IMR-90 (cell line): Measurements from ENCODE around the gene BACH1. TPM values are rescaled to one million over a fixed set of nuclear protein-coding genes. Genes with fewer than 3 reads are reported as not detected.

Experiments used
- ATAC-seq: fragments of 200-7000 bp; cut with Tn5 transposase; 2 replicates; pipeline ENCODE4 v1.9.1; 2020; ENCODE audit warnings: low read depth, mild to moderate bottlenecking, moderate library complexity
- BruUV-seq: library from RNA; stranded (reverse); fragments of 400-500 nt; replicated peaks from 2 replicates; lab custom pipeline; 2021; lab: Mats Ljungman, UMichigan
- CTCF ChIA-PET: fragments of 300-600 bp; formaldehyde crosslinking; extraction: SDS; loops from one replicate; lab custom pipeline; 2021; ENCODE audit warnings: antibody characterized with exemption; lab: Yijun Ruan, JAX
- POLR2A ChIA-PET: fragments of 300-600 bp; sonication (Branson Sonifier 250); formaldehyde crosslinking; loops from one replicate; lab custom pipeline; 2022; ENCODE audit warnings: antibody characterized with exemption; ENCODE audit not compliant: unreplicated experiment; lab: Charles Lee
- DNase-seq: peaks from one replicate; pipeline ENCODE4 v3.0.0; 2013
- H2AFZ ChIP-seq: replicated peaks from 2 replicates; pipeline ENCODE3; 2013; ENCODE audit warnings: low read length, mild to moderate bottlenecking; ENCODE audit not compliant: poor library complexity
- H2AK5ac ChIP-seq: 2 replicates; pipeline ENCODE4 v1.6.1; 2013; ENCODE audit warnings: low read depth, low read length, inconsistent platforms
- H2AK9ac ChIP-seq: replicated peaks from 2 replicates; pipeline ENCODE3; 2013; ENCODE audit warnings: mild to moderate bottlenecking, low read depth, low read length, moderate library complexity; ENCODE audit not compliant: poor library complexity
- H2BK120ac ChIP-seq: 2 replicates; pipeline ENCODE4 v1.6.1; 2013; ENCODE audit warnings: low read depth, low read length, inconsistent platforms
- H2BK15ac ChIP-seq: 3 replicates; pipeline ENCODE4 v1.6.1; 2013; ENCODE audit warnings: low read depth, low read length, inconsistent platforms
- H2BK20ac ChIP-seq: 2 replicates; pipeline ENCODE4 v1.6.1; 2013; ENCODE audit warnings: low read depth, mild to moderate bottlenecking, inconsistent platforms, low read length, moderate library complexity
- H2BK5ac ChIP-seq: 2 replicates; pipeline ENCODE4 v1.6.1; 2013; ENCODE audit warnings: mild to moderate bottlenecking, low read depth, low read length, inconsistent platforms; ENCODE audit not compliant: poor library complexity, severe bottlenecking
- H3K14ac ChIP-seq: replicated peaks from 2 replicates; pipeline ENCODE4 v1.6.1; 2013; ENCODE audit warnings: low read depth, low read length, inconsistent platforms
- H3K18ac ChIP-seq: 2 replicates; pipeline ENCODE4 v1.6.1; 2013; ENCODE audit warnings: low read depth, low read length, control low read depth
- H3K23ac ChIP-seq: 2 replicates; pipeline ENCODE4 v1.6.1; 2013; ENCODE audit warnings: low read depth, low read length, inconsistent platforms
- H3K27ac ChIP-seq: 2 replicates; pipeline ENCODE4 v1.5.1; 2013; ENCODE audit warnings: mild to moderate bottlenecking, control low read depth, low read length; ENCODE audit not compliant: insufficient read depth
- H3K27me3 ChIP-seq: 2 replicates; pipeline ENCODE4 v1.6.1; 2013; ENCODE audit warnings: low read length; ENCODE audit not compliant: control insufficient read depth, insufficient read depth
- H3K36me3 ChIP-seq: 2 replicates; pipeline ENCODE4 v1.6.1; 2013; ENCODE audit warnings: low read length, mixed read lengths; ENCODE audit not compliant: control insufficient read depth, insufficient read depth
- H3K4ac ChIP-seq: 2 replicates; pipeline ENCODE4 v1.6.1; 2013; ENCODE audit warnings: low read depth, low read length, inconsistent platforms
- H3K4me1 ChIP-seq: 2 replicates; pipeline ENCODE4 v1.6.1; 2013; ENCODE audit warnings: low read length, mixed read lengths; ENCODE audit not compliant: control insufficient read depth, insufficient read depth
- H3K4me2 ChIP-seq: 2 replicates; pipeline ENCODE4 v1.6.1; 2013; ENCODE audit warnings: low read depth, mild to moderate bottlenecking, control low read depth, low read length, moderate library complexity
- H3K4me3 ChIP-seq: 2 replicates; pipeline ENCODE4 v1.5.1; 2013; ENCODE audit warnings: low read depth, mild to moderate bottlenecking, control low read depth, low read length, moderate library complexity; ENCODE audit not compliant: insufficient read depth
- H3K56ac ChIP-seq: 2 replicates; pipeline ENCODE4 v1.6.1; 2013; ENCODE audit warnings: low read length, inconsistent platforms; ENCODE audit not compliant: insufficient read depth; ENCODE audit errors: extremely low read depth
- H3K79me1 ChIP-seq, 2 experiments: 2 replicates each; pipeline ENCODE4 v1.6.1; 2013; ENCODE audit warnings: low read length in 2 of 2, inconsistent platforms in 1 of 2, low read depth in 1 of 2
- H3K9ac ChIP-seq: 2 replicates; pipeline ENCODE4 v1.6.1; 2013; ENCODE audit warnings: low read depth, low read length, control low read depth
- H3K9me1 ChIP-seq: 2 replicates; pipeline ENCODE4 v1.6.1; 2013; ENCODE audit warnings: low read length, inconsistent platforms; ENCODE audit not compliant: insufficient read depth
- H3K9me3 ChIP-seq: 2 replicates; pipeline ENCODE4 v1.6.1; 2013; ENCODE audit warnings: low read length; ENCODE audit not compliant: control insufficient read depth, insufficient read depth
- H4K20me1 ChIP-seq: 2 replicates; pipeline ENCODE4 v1.6.1; 2013; ENCODE audit warnings: low read length, inconsistent platforms; ENCODE audit not compliant: insufficient read depth
- H4K5ac ChIP-seq: 2 replicates; pipeline ENCODE4 v1.6.1; 2013; ENCODE audit warnings: mild to moderate bottlenecking, low read depth, low read length, control low read depth
- H4K8ac ChIP-seq, 2 experiments: 2 replicates each; pipeline ENCODE4 v1.6.1; 2013; ENCODE audit warnings: low read depth in 2 of 2, low read length in 2 of 2, control low read depth in 1 of 2, inconsistent platforms in 1 of 2
- H4K91ac ChIP-seq: 2 replicates; pipeline ENCODE4 v1.6.1; 2013; ENCODE audit warnings: low read depth, low read length, inconsistent platforms; ENCODE audit not compliant: insufficient read depth
- CEBPB ChIP-seq: IDR thresholded peaks from 2 replicates; pipeline ENCODE4 v1.6.1; 2012; ENCODE audit warnings: low read depth, low read length, improper control_type of control experiment
- MAZ ChIP-seq: IDR thresholded peaks from 2 replicates; pipeline ENCODE4 v1.6.1; 2012; ENCODE audit warnings: low read depth, mild to moderate bottlenecking, low read length, improper control_type of control experiment, moderate library complexity, borderline replicate concordance
- MXI1 ChIP-seq: IDR thresholded peaks from 2 replicates; pipeline ENCODE4 v1.6.1; 2012; ENCODE audit warnings: low read depth, mild to moderate bottlenecking, low read length, moderate library complexity, borderline replicate concordance
- POLR2A ChIP-seq: IDR thresholded peaks from 2 replicates; pipeline ENCODE4 v1.6.1; 2012; ENCODE audit warnings: mild to moderate bottlenecking, low read depth, low read length
- RCOR1 ChIP-seq: IDR thresholded peaks from 2 replicates; pipeline ENCODE4 v1.6.1; 2012; ENCODE audit warnings: mild to moderate bottlenecking, low read length, improper control_type of control experiment; ENCODE audit not compliant: insufficient replicate concordance
- SMC3 ChIP-seq: fragments of 150-350 bp; IDR thresholded peaks from 2 replicates; pipeline ENCODE4 v1.6.1; 2016; ENCODE audit warnings: low read depth, mild to moderate bottlenecking, antibody characterized with exemption, low read length, moderate library complexity
- dilution Hi-C: fragments of 300-500 bp; cut with HindIII; formaldehyde crosslinking; loops from one replicate; pipeline ENCODE4 v1.14.3; 2018; ENCODE audit warnings: low sequenced_read_pairs; ENCODE audit not compliant: unreplicated experiment
- in situ Hi-C: fragments of 300-500 bp; cut with MboI; formaldehyde crosslinking; loops from 3 replicates; pipeline ENCODE4 v1.14.3; 2019; ENCODE audit warnings: low sequenced_read_pairs, inconsistent platforms, mixed read lengths
- intact Hi-C: fragments of 100-400 bp; cut with micrococcal nuclease; formaldehyde crosslinking; loops from 2 replicates; pipeline ENCODE4 v1.10.0; 2022
- polyA plus RNA-seq, 3 experiments: library from polyadenylated mRNA; depleted of rRNA; stranded (reverse); fragments of >200 nt; gene quantifications; 2 replicates each; pipeline ENCODE4 v1.2.3, GENCODE V29; 2012; ENCODE audit warnings: low replicate concordance in 1 of 3
- total RNA-seq: library from RNA; depleted of rRNA; stranded (reverse); fragments of >200 nt; gene quantifications from 2 replicates; pipeline ENCODE4 v1.2.3, GENCODE V29; 2012
- TF ChIP-seq, protein P1 (sequence below): fragments of 150-350 bp; IDR thresholded peaks from 2 replicates; pipeline ENCODE4 v1.6.1; 2016; ENCODE audit warnings: low read depth, mild to moderate bottlenecking, low read length, moderate library complexity, borderline replicate concordance

Gene BACH1
- total and polyA plus RNA-seq, 2 of the 4 experiments (the other 2 are of a cell fraction) = 23.1 to 108 TPM

DNA sequence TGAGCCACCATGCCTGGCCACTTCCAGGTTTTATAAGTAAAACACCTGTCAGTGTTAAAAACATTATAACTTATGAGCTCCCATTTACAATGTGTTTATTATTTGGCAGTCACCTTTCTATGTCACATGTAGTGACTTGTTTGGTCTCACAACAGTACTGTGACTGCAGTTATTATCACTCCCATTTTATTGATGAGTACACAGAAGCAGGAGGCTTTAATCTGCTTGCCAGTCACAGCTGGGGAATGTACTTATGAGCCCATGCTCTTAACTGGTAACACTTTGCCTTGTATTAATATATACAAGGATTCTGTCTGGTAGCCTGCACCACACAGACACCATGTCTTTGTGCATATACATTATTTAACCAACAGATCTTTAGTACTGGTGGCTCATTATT, 31.1 kb upstream of the BACH1 start:
- H4K5ac ChIP-seq = no peak overlapping the region
- H3K14ac ChIP-seq = no peak overlapping the region
- H3K4me3 ChIP-seq = no peak overlapping the region
- no TSS peak for BruUV-seq
- H2BK15ac ChIP-seq = peak overlapping the region; percentile 61; the same call in 1 of the 3 replicates
- H3K23ac ChIP-seq = no peak overlapping the region
- no peak overlapping the region for H3K27ac ChIP-seq
- H3K4ac ChIP-seq = no peak overlapping the region
- ATAC-seq (no peak), DNase-seq (no peak)
- H2AFZ ChIP-seq = no peak overlapping the region
- no peak overlapping the region for H2BK120ac ChIP-seq
- H3K9me1 ChIP-seq = no peaks in the 10 kb centered on the region
- no peak overlapping the region for H2AK5ac ChIP-seq
- no peak overlapping the region for H2BK5ac ChIP-seq
- intact Hi-C loops (no loop called here), in situ Hi-C loops (no loop called here), dilution Hi-C loops (no loop called here)
- H3K18ac ChIP-seq = no peak overlapping the region
- no peak overlapping the region for H2BK20ac ChIP-seq
- no peak overlapping the region for H3K56ac ChIP-seq
- H4K91ac ChIP-seq = no peak overlapping the region
- H3K4me1 ChIP-seq = peaks cover 2% of the 10 kb centered on the region; the same call in 1 of the 2 replicates
- no peak overlapping the region for H3K4me2 ChIP-seq
- H3K36me3 ChIP-seq = no peaks in the 10 kb centered on the region
- H2AK9ac ChIP-seq = no peak overlapping the region
- no peaks in the 10 kb centered on the region for H3K79me1 ChIP-seq
- ChIA-PET POLR2A (no interaction called here), CTCF (interaction anchor here (0.6 kb wide), 1 partner anchor 187 kb away, joined by 3 read pairs; no protein-coding TSS in a partner anchor)
- H3K9me3 ChIP-seq = no peaks in the 10 kb centered on the region
- no peaks in the 10 kb centered on the region for H4K20me1 ChIP-seq
- TF ChIP-seq, protein P1, sequence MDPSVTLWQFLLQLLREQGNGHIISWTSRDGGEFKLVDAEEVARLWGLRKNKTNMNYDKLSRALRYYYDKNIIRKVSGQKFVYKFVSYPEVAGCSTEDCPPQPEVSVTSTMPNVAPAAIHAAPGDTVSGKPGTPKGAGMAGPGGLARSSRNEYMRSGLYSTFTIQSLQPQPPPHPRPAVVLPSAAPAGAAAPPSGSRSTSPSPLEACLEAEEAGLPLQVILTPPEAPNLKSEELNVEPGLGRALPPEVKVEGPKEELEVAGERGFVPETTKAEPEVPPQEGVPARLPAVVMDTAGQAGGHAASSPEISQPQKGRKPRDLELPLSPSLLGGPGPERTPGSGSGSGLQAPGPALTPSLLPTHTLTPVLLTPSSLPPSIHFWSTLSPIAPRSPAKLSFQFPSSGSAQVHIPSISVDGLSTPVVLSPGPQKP = no peak
- TF ChIP-seq CEBPB (no peak), SMC3 (no peak), RCOR1 (no peak), POLR2A (no peak), MXI1 (no peak), MAZ (no peak)
- no peaks in the 10 kb centered on the region for H3K27me3 ChIP-seq
- H3K9ac ChIP-seq = no peak overlapping the region
- H4K8ac ChIP-seq = no peak overlapping the region
